MM.1S (cell line): Measurements from ENCODE around the gene PLIN4.

ENCODE experiments used
- CTCF ChIP-seq: fragments of 300-600 bp; sonication (generic); IDR thresholded peaks from 2 replicates; pipeline ENCODE4 v1.5.1; 2016; ENCODE audit warnings: antibody characterized with exemption, low read length, mixed read lengths
- EZH2 ChIP-seq: fragments of 300-600 bp; sonication (generic); optimal IDR thresholded peaks from 2 replicates; pipeline ENCODE3; 2017; ENCODE audit warnings: low read depth, mild to moderate bottlenecking, antibody characterized with exemption, low read length, mixed read lengths

DNA sequence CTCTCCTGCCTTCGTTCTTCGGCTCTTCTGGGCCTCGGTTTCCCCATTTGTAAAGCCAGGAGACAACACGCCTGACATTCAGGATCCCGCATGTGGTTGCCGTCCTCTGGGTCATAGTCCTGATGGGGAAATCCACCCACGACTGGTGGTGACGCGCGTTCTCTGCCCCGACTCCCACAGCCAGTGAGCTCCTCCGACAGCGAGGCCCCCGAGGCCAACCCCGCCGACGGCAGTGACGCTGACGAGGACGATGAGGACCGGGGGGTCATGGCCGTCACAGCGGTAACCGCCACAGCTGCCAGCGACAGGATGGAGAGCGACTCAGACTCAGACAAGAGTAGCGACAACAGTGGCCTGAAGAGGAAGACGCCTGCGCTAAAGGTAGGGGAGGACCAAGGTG lies 29.8 kb downstream of the PLIN4 start:
- TF ChIP-seq CTCF: no peak
- TF ChIP-seq EZH2: no peak
